T-helper 2 cell treated with Interferon-gamma antibody and Interleukin-4, amounts not matched to agents 100 ng/mL and 5 ng/mL, for 36 hours (primary cell): Measurements from ENCODE around the gene AKR1E2. TPM values are rescaled to one million over a fixed set of nuclear protein-coding genes. Genes with fewer than 3 reads are reported as not detected.

Experiments used
- intact Hi-C: fragments of 100-400 bp; cut with micrococcal nuclease; formaldehyde crosslinking; loops from one replicate; pipeline ENCODE4 v1.15.1; 2023
- total RNA-seq: library from RNA; stranded (reverse); gene quantifications from 2 replicates; pipeline ENCODE4 v1.2.3, GENCODE V29; 2022

The AKR1E2 gene
- total RNA-seq, 1 donor from 2014 or later, result 10.7 TPM

- intact Hi-C loops, result no loop called here
Observed at GRCh38 chr10:4813023-4813422, 13.0 kb upstream of the AKR1E2 start.

- intact Hi-C loops, result no loop called here
Observed at GRCh38 chr10:4813496-4813895, 12.5 kb upstream of the AKR1E2 start.

DNA sequence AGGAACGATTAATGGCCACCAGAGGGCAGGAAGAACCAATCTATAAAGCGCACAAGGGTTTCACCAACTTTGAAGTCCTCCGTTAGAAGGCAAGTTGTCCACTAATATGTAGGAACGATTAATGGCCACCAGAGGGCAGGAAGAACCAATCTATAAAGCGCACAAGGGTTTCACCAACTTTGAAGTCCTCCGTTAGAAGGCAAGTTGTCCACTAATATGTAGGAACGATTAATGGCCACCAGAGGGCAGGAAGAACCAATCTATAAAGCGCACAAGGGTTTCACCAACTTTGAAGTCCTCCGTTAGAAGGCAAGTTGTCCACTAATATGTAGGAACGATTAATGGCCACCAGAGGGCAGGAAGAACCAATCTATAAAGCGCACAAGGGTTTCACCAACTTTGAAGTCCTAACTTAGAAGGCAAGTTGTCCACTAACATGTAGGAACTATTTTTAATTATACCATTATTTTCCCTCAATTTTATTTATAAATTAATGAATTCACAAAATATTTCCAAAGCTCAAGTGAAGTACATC lies 10.3 kb upstream of the AKR1E2 start:
- intact Hi-C loops, result loop anchor here (1.0 to 5.0 kb wide), 4 partner anchors 11 to 617 kb away; partner anchors contain the start of genes AKR1C3 and AKR1E2

DNA sequence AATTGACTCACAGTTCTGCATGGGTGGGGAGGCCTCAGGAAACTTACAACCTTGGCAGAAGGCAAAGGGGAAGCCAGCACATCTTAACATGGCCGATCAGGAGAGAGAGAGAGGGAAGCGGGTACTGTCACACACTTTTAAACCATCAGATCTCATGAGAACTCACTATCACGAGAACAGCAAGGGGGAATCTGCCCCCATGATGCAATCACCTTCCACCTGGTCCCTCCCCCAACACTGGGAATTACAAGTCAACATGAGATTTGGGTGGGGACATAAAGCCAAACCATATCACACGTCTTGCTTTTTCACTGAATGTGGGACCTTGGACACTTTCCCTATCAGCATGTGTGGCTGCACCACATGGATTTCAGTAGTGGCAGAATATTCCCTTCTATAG lies 9.0 kb upstream of the AKR1E2 start:
- intact Hi-C loops, result loop anchor here (1.0 to 5.0 kb wide), 3 partner anchors 9 to 615 kb away; partner anchors contain the start of genes AKR1C3 and AKR1E2

DNA sequence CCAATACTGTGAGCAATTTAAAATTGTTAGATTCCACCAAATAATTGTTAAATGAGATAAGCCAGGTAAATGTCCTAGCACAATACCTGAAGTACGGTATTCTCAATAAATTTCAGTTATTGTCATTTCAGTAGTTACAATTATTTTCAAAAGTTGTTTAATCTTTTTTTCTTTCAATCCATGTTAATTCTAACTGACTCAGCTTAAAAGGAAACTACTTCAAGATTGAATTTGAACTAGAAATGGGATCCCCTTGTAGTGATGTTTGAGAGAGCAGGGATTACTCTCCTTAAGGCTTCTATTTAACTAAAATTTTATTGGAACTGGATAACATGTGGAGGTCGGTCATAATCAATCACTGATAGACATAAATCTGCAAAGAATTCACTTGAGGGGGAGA lies 6.9 kb upstream of the AKR1E2 start:
- intact Hi-C loops, result loop anchor here (5.0 kb wide), 2 partner anchors 273 to 613 kb away; partner anchors contain the start of gene AKR1C3

DNA sequence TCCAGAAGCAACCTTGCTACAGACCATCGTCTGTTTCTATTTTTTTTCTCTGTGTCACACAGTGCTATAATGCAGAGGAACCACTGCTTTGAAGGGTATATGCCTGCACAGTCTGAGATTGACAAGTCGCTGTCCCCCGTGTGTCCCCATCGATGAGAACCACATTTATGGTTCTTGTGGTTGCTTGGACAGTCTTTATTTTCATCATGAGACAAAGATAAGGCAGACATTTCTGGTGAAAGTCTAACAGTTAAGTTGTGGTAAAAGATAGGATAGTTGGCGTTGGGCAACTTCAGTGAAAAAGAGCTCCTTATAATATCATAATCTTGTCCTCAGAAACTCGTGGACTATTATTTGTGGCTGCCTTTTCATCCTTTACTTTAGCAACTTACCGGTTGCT lies 6.3 kb upstream of the AKR1E2 start:
- intact Hi-C loops, result loop anchor here (5.0 kb wide), 2 partner anchors 273 to 613 kb away; partner anchors contain the start of gene AKR1C3

- intact Hi-C loops, result no loop called here
Observed at GRCh38 chr10:4820804-4821401, 5.1 kb upstream of the AKR1E2 start.

- intact Hi-C loops, result no loop called here
Observed at GRCh38 chr10:4822208-4822607, 3.8 kb upstream of the AKR1E2 start.

GRCh38 chr10:4824791-4825310 lies 1.2 kb upstream of the AKR1E2 start:
- intact Hi-C loops, result loop anchor here (5.0 kb wide), 1 partner anchor 467 kb away; no protein-coding TSS in a partner anchor

DNA sequence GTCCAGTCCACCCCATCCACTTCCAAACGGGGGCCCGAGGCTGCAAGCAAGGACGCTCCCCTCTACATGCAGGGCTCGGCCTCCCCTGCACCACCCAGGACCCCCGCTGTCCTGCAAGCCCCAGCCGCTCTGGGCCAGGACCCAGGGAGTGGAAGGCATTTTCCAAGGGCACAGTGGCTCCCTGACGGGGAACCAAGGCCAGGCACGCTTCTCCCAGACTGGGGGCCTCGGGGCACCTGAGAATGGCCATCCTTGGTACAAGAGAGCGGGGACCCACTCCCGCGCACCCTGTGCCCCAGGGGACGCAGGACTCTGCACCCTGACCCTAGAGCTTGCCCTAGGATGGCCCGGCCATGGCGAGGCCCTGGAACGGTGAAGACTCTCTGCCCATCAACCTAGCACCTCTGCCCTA lies 545 bp upstream of the AKR1E2 start:
- intact Hi-C loops, result loop anchor here (5.0 kb wide), 1 partner anchor 467 kb away; no protein-coding TSS in a partner anchor

- intact Hi-C loops, result loop anchor here (1.0 to 5.0 kb wide), 2 partner anchors 11 to 465 kb away; no protein-coding TSS in a partner anchor
Observed at GRCh38 chr10:4826792-4827324, 851 bp downstream of the AKR1E2 start.

GRCh38 chr10:4828005-4828404 lies 2.0 kb downstream of the AKR1E2 start:
- intact Hi-C loops, result loop anchor here (5.0 kb wide), 1 partner anchor 464 kb away; no protein-coding TSS in a partner anchor

- intact Hi-C loops, result no loop called here
Observed at GRCh38 chr10:4830551-4830950, 4.5 kb downstream of the AKR1E2 start.

- intact Hi-C loops, result no loop called here
Observed at GRCh38 chr10:4831091-4831490, 5.1 kb downstream of the AKR1E2 start.

DNA sequence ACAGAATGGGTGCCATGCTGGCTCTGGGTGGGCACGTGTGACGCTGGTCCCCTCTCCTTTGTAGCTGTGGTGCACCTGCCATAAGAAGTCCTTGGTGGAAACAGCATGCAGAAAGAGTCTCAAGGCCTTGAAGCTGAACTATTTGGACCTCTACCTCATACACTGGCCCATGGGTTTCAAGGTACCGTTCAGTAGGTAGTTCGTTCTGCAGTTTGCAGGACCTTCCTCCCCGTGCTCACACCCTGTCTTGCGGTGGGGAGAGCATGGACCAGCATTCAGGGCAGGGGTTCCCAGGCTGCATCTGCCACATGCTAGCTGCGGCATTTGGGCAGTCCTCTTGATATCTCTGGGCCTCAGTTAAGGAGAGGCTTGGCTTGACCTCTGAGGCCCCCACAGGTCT lies 7.3 kb downstream of the AKR1E2 start:
- intact Hi-C loops, result no loop called here

DNA sequence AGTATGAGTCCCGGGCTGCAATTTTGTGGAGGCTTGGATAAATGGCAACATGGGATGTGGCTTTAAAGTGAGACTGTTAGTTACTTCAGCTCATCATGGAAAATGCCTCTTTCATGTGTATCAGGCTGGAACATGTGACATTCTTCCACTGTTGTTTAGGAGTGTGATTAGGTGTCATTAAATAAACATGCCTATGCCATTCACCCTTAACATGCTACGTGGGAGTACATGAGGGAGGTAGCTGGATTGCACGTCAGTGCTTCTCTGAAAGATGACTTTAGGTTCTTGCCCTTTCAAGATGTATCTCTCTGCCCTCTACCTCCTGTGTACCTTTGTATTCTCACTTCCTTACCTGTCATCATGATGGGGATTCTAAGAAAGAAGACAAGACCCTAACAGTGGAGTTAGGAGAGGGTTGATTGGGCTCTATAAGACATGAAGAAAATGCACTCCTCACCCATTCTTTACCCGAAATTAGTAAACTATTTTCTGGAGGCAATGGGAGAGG lies 8.9 kb downstream of the AKR1E2 start:
- intact Hi-C loops, result no loop called here

DNA sequence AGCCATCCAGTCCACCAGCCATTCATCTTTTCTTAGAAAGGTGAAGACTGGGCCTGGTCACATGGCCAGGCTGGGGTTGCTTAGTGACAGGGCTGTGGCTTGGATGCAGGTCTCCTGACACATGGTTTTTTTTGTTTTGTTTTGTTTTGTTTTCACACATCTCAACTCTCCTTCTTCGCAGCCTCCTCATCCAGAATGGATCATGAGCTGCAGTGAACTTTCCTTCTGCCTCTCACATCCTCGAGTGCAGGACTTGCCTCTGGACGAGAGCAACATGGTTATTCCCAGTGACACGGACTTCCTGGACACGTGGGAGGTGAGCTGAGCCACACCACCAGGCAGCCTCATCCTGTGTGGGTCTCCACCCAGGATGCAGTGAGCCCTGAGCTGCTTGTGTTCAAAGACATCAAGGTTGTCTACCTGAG lies 9.5 kb downstream of the AKR1E2 start:
- intact Hi-C loops, result no loop called here

DNA sequence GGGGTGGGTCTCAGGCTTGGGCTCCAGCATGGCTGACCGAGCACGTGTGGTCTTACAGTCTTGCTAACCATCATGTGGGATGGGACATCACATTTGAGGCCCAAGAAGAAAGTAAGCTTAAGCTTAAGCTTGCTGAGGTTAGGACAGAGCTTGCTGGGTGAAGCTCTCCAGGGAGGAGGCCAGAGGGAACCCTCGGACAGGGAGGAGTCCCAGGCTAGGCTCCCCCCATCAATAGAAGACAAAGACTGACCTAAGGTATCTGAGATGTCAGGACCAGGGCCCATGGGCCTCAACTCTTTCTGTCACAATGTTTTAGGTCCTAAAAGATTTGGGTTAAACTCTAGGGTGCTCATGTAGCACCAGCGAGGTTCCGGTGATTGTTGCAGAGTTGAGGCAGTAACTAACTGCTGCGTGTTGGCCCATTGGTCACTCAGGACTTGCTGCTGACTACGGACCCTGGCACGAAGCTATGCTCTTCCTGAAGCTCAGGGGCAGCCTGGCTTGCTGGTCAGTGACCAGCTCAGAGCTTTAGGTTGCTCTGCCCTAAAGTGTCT lies 10.5 kb downstream of the AKR1E2 start:
- intact Hi-C loops, result no loop called here

DNA sequence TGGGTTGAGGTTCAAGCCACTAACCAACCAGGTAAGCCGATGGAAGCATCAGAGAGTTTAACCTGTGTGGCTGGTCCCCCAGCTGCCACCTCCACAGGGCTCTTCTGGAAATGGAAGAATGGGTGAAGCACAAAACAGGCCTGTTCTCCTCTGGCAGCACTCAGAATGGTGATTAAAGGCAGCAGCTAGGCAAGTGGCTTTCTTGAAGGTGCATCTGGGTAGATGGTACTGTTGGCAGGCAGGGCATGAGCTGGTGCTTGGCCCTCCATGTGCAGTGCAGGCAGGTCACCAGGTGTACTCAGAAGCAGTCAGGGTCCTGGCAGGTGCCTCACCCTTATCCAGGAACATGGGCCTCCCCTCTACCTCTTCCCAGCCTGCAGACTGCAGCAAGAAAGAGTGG lies 11.5 kb downstream of the AKR1E2 start:
- intact Hi-C loops, result no loop called here

GRCh38 chr10:4838743-4839142 lies 12.7 kb downstream of the AKR1E2 start:
- intact Hi-C loops, result no loop called here

DNA sequence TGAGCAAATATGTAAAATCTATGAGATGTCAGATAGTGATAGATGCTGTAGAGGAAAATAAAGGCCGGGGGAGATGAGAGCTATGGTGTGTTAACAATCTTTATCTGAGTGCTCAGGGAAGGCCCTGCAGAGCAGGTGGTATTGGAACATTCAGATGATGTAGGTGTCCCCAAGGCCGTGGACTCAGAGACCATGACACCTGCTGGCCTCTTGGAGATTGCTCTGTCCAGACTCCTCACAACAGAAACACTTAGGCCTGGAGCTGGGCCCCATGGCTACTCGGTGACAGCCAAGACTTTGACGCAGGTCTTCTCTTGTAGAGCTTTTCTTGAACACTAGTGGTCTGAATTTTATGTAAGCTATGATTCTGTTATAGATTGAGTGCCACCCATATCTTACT lies 13.3 kb downstream of the AKR1E2 start:
- intact Hi-C loops, result no loop called here

DNA sequence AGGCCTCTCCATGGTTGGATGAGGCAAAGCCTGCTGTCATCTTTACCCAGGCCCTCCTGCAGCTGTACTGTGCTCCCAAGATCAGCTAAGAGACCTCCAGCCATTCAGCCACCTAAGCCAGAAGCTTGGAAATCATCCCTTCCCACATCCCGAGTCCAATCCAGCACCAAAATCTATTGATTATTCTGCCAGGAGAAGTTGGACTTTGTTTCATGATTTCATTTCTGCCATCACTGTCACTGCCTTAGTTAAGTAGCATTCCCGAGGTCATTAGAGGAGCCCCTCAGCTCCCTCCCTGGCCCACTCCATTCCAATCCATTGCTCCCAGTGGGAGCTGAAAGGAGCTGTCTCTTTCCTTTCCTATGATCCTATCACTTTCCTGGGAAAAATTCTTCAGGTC lies 14.1 kb downstream of the AKR1E2 start:
- intact Hi-C loops, result loop anchor here (10.0 kb wide), 1 partner anchor 785 kb away; no protein-coding TSS in a partner anchor
